K562 (cell line): ENCODE data around the gene MAP3K20. TPM values are rescaled to one million over a fixed set of nuclear protein-coding genes. Genes with fewer than 3 reads are reported as not detected.

Experiments
- ATAC-seq: fragments of 200-7000 bp; cut with Tn5 transposase; 3 replicates; pipeline ENCODE4 v1.9.1; 2020; ENCODE audit warnings: moderate library complexity
- BruUV-seq: library from RNA; stranded (reverse); fragments of 400-500 nt; replicated peaks from 2 replicates; lab custom pipeline; 2021; lab: Mats Ljungman, UMichigan
- CTCF ChIA-PET: fragments of 300-600 bp; formaldehyde crosslinking; extraction: SDS; loops from one replicate; lab custom pipeline; 2021; ENCODE audit warnings: low intra/inter-chr PET ratio; lab: Yijun Ruan, JAX
- POLR2A ChIA-PET: fragments of 300-600, 350-650 bp; sonication (Branson Sonifier 250); formaldehyde crosslinking; extraction: SDS; loops from one replicate; lab custom pipeline; 2021; ENCODE audit warnings: antibody characterized with exemption, inconsistent platforms; lab: Yijun Ruan, JAX
- DNase-seq, 4 experiments: peaks; one replicate each; pipeline versions ENCODE4 v3.0.0 to v3.0.0-alpha.2; 2011 to 2018; ENCODE audit warnings: low spot score in 3 of 4, mixed read lengths in 3 of 4; ENCODE audit errors: extremely low read depth in 1 of 4
- FAIRE-seq: peaks from 2 replicates; lab custom pipeline; 2011; peaks lifted over from hg19 to GRCh38; lab: Jason Lieb, UNC
- H2AFZ ChIP-seq: 2 replicates; pipeline ENCODE4 v1.6.0; 2011; ENCODE audit warnings: low read depth, low read length, control low read depth, inconsistent platforms
- H3K27ac ChIP-seq: fragments of 200-600 bp; 3 replicates; pipeline ENCODE4 v1.8.0; 2011; ENCODE audit warnings: low read depth, mild to moderate bottlenecking, control low read depth, inconsistent platforms, low read length, moderate library complexity, mixed read lengths; ENCODE audit errors: extremely low read depth
- H3K27me3 ChIP-seq, 2 experiments: fragments of 300-600 bp in 1 of 2; 2 replicates in 1 of 2; 3 replicates in 1 of 2; pipeline versions ENCODE4 v1.6.0 to v1.8.0; 2011; ENCODE audit warnings: inconsistent platforms in 2 of 2, low read length in 2 of 2, mild to moderate bottlenecking in 1 of 2, mixed read lengths in 1 of 2, moderate library complexity in 1 of 2; ENCODE audit not compliant: control insufficient read depth in 2 of 2, insufficient read depth in 2 of 2
- H3K36me3 ChIP-seq: fragments of 300-600 bp; 3 replicates; pipeline ENCODE4 v1.8.0; 2011; ENCODE audit warnings: mild to moderate bottlenecking, low read length, inconsistent platforms; ENCODE audit not compliant: control insufficient read depth, insufficient read depth
- H3K4me1 ChIP-seq, 2 experiments: fragments of 200-600 bp in 1 of 2; replicated peaks in 1 of 2; 2 replicates in 1 of 2; 3 replicates in 1 of 2; pipeline versions ENCODE4 v1.5.1 to v1.8.0; 2011; ENCODE audit warnings: inconsistent platforms in 2 of 2, low read length in 2 of 2, mild to moderate bottlenecking in 1 of 2, mixed read lengths in 1 of 2, moderate library complexity in 1 of 2; ENCODE audit not compliant: control insufficient read depth in 2 of 2, insufficient read depth in 2 of 2
- H3K4me2 ChIP-seq: 2 replicates; pipeline ENCODE4 v1.6.1; 2011; ENCODE audit warnings: low read length, control low read depth, inconsistent platforms, mixed read lengths; ENCODE audit not compliant: insufficient read depth
- H3K4me3 ChIP-seq: fragments of 200-600 bp; sonication (generic), shearing (Covaris generic); 2 replicates; pipeline ENCODE4 v1.5.1; 2016; ENCODE audit warnings: control low read depth, inconsistent platforms
- H3K79me2 ChIP-seq: fragments of 200-600 bp; 3 replicates; pipeline ENCODE4 v1.8.0; 2011; ENCODE audit warnings: low read length, inconsistent platforms; ENCODE audit not compliant: control insufficient read depth, insufficient read depth
- H3K9ac ChIP-seq, 2 experiments: 2 replicates each; pipeline versions ENCODE4 v1.6.0 to v1.6.1; 2011; ENCODE audit warnings: low read depth in 2 of 2, low read length in 2 of 2, control low read depth in 1 of 2, inconsistent platforms in 1 of 2, mild to moderate bottlenecking in 1 of 2, mixed read lengths in 1 of 2; ENCODE audit not compliant: insufficient read depth in 1 of 2
- H3K9me1 ChIP-seq: one replicate; pipeline ENCODE4 v1.6.0; 2011; ENCODE audit warnings: inconsistent platforms, mild to moderate bottlenecking, low read length, moderate library complexity; ENCODE audit not compliant: control insufficient read depth, insufficient read depth
- H3K9me3 ChIP-seq: replicated peaks from 2 replicates; pipeline ENCODE4 v1.5.1; 2011; ENCODE audit warnings: low read depth, low read length, inconsistent platforms; ENCODE audit not compliant: control insufficient read depth, insufficient read depth
- H4K20me1 ChIP-seq: replicated peaks from 2 replicates; pipeline ENCODE4 v1.6.1; 2011; ENCODE audit warnings: low read length, inconsistent platforms, mixed read lengths; ENCODE audit not compliant: control insufficient read depth, insufficient read depth
- ATF4 ChIP-seq: fragments of 450-650 bp; formaldehyde crosslinking; IDR thresholded peaks from 2 replicates; pipeline ENCODE4 v1.4.0; 2022; ENCODE audit warnings: mild to moderate bottlenecking, moderate library complexity
- BCL6 ChIP-seq: fragments of 250-450 bp; sonication (Bioruptor Pico); IDR thresholded peaks from 2 replicates; pipeline ENCODE4 v1.4.0; 2020
- ELF2 ChIP-seq: fragments of 250-450 bp; sonication (Bioruptor Pico); IDR thresholded peaks from 2 replicates; pipeline ENCODE4 v1.5.0; 2021; ENCODE audit warnings: mild to moderate bottlenecking
- GTF2F1 ChIP-seq: IDR thresholded peaks from 2 replicates; pipeline ENCODE4 v1.6.1; 2011; ENCODE audit warnings: low read depth, low read length, improper control_type of control experiment
- KDM4B ChIP-seq, 2 experiments: fragments of 450-650 bp in 1 of 2; sonication (generic) in 1 of 2; IDR thresholded peaks; 2 replicates each; pipeline ENCODE4 v1.6.1; 2016 to 2017; ENCODE audit warnings: borderline replicate concordance in 2 of 2, antibody characterized with exemption in 1 of 2, low read depth in 1 of 2, mild to moderate bottlenecking in 1 of 2
- MAFF ChIP-seq: IDR thresholded peaks from 2 replicates; pipeline ENCODE4 v1.6.1; 2012; ENCODE audit warnings: low read length, improper control_type of control experiment
- MAFK ChIP-seq: IDR thresholded peaks from 2 replicates; pipeline ENCODE4 v1.6.1; 2011; ENCODE audit warnings: low read length, improper control_type of control experiment
- RBFOX2 ChIP-seq: fragments of 200-400 bp; formaldehyde crosslinking; IDR thresholded peaks from 2 replicates; pipeline ENCODE4 v1.6.1; 2017; ENCODE audit warnings: low read depth, mild to moderate bottlenecking, low read length, moderate library complexity
- RBM14 ChIP-seq: fragments of 200-400 bp; formaldehyde crosslinking; IDR thresholded peaks from 2 replicates; pipeline ENCODE4 v1.6.1; 2018; ENCODE audit warnings: low read depth, mild to moderate bottlenecking, low read length, moderate library complexity, borderline replicate concordance; ENCODE audit not compliant: insufficient read depth
- SNIP1 ChIP-seq: fragments of 450-650 bp; IDR thresholded peaks from 2 replicates; pipeline ENCODE4 v1.7.1; 2017; ENCODE audit warnings: low read depth, mild to moderate bottlenecking
- SREBF1 ChIP-seq: fragments of 150-350 bp; IDR thresholded peaks from 2 replicates; pipeline ENCODE4 v1.6.1; 2014; ENCODE audit warnings: antibody characterized with exemption, low read depth, low read length, borderline replicate concordance
- SREBF2 ChIP-seq: sonication (generic); formaldehyde crosslinking; IDR thresholded peaks from 2 replicates; pipeline ENCODE4 v1.4.0; 2020; ENCODE audit warnings: mild to moderate bottlenecking, missing genetic modification reagents
- ZFPM2 ChIP-seq: fragments of 250-450 bp; sonication (Bioruptor Pico); IDR thresholded peaks from 2 replicates; pipeline ENCODE4 v1.5.1; 2022; ENCODE audit warnings: mild to moderate bottlenecking
- ZKSCAN8 ChIP-seq: fragments of 200-800 bp; sonication (Bioruptor generic); IDR thresholded peaks from 2 replicates; pipeline ENCODE4 v1.6.1; 2016; ENCODE audit warnings: missing genetic modification characterization, missing compliant biosample characterization
- ZNF146 ChIP-seq: IDR thresholded peaks from one replicate; pipeline ENCODE4 v1.6.1; 2018; ENCODE audit warnings: missing compliant biosample characterization; ENCODE audit not compliant: unreplicated experiment
- ZNF253 ChIP-seq: fragments of 250-450 bp; sonication (Bioruptor Pico); conservative IDR thresholded peaks from 2 replicates; pipeline ENCODE4 v1.6.1; 2021; ENCODE audit warnings: mild to moderate bottlenecking
- ZNF263 ChIP-seq: sonication (generic); formaldehyde crosslinking; IDR thresholded peaks from 2 replicates; pipeline ENCODE4 v1.8.0; 2022; ENCODE audit warnings: mild to moderate bottlenecking, missing genetic modification reagents, borderline replicate concordance
- ZNF507 ChIP-seq: conservative IDR thresholded peaks from 2 replicates; pipeline ENCODE4 v1.6.1; 2017; ENCODE audit warnings: missing genetic modification characterization, missing compliant biosample characterization
- ZNF586 ChIP-seq: fragments of 450-650 bp; formaldehyde crosslinking; conservative IDR thresholded peaks from 2 replicates; pipeline ENCODE4 v1.4.0; 2020; ENCODE audit warnings: mild to moderate bottlenecking, moderate library complexity
- WGBS: fragments of 100-300 bp; shearing (Covaris generic); methylation state at CpG from one replicate; pipeline ENCODE4 v1.1.6; 2016; ENCODE audit warnings: low coverage, mixed read lengths; ENCODE audit not compliant: insufficient coverage; ENCODE audit errors: missing lambda C conversion rate; 5-methylcytosine and 5-hydroxymethylcytosine counted together
- in situ Hi-C: fragments of 300-500 bp; cut with MboI; formaldehyde crosslinking; loops from 4 replicates; pipeline ENCODE4 v1.15.0; 2018; ENCODE audit warnings: inconsistent platforms, mixed read lengths
- intact Hi-C: fragments of 100-400 bp; cut with micrococcal nuclease; formaldehyde crosslinking; loops from 2 replicates; pipeline ENCODE4 v1.14.2; 2022
- polyA plus RNA-seq, 8 experiments: library from polyadenylated mRNA; depleted of rRNA in 4 of 8; stranded (reverse) in 5 of 8; unstranded in 3 of 8; fragments of >200 nt; fragmentation: Nextera tagmentation in 2 of 8; fragmentation: Illumina TruSeq in 1 of 8; extraction: Ambion mirVana in 2 of 8; extraction: Trizol in 1 of 8; gene quantifications; 2 replicates each; pipeline versions ENCODE4 v1.2.1 to v1.2.3, GENCODE V29; 2011 to 2014; ENCODE audit warnings: inconsistent platforms in 1 of 8, missing spikeins in 1 of 8
- total RNA-seq, 7 experiments: library from RNA; depleted of rRNA in 6 of 7; stranded (reverse); fragments of >200 nt in 6 of 7; fragmentation: Illumina TruSeq in 2 of 7; extraction: Trizol in 2 of 7; gene quantifications; 2 replicates each; pipeline versions ENCODE4 v1.2.1 to v1.2.3, GENCODE V29; 2011 to 2021; ENCODE audit warnings: low replicate concordance in 1 of 7

Gene MAP3K20
- total and polyA plus RNA-seq, 9 of the 15 experiments (the other 6 are each of a cell fraction or from before 2014, with no cell fraction given): 9.8 to 34.2 (median 27.3) TPM

GRCh38 chr2:173192071-173192470, 116.4 kb downstream of the MAP3K20 start:
- H2AFZ ChIP-seq: no peak overlapping the region
- ATAC-seq (no peak), FAIRE-seq (no peak), DNase-seq (no peak)
- H3K79me2 ChIP-seq: no peaks in the 10 kb centered on the region
- intact Hi-C loops (no loop called here), in situ Hi-C loops (no loop called here)
- H3K27ac ChIP-seq: no peak overlapping the region
- BruUV-seq: no TSS peak
- CTCF ChIA-PET: no interaction called here
- no peak overlapping the region for H3K4me2 ChIP-seq
- no peak overlapping the region for H3K4me3 ChIP-seq
- H3K27me3 ChIP-seq: no peaks in the 10 kb centered on the region
- no peak overlapping the region for H3K9ac ChIP-seq
- peaks cover 0 to 6% of the 10 kb centered on the region in 2 experiments; a peak in 3 of 5 replicates for H3K4me1 ChIP-seq
- 77% methylated on average over 4 of the region's 4 CpGs for WGBS
- no peak for TF ChIP-seq ZFPM2 (CRISPR knock-in tag)
- no peak for TF ChIP-seq ZNF146 (CRISPR knock-in tag)
- TF ChIP-seq ZNF586 (CRISPR knock-in tag): no peak
- TF ChIP-seq SREBF1: no peak
- TF ChIP-seq BCL6 (CRISPR knock-in tag): no peak
- no peak for TF ChIP-seq ZKSCAN8 (CRISPR knock-in tag)
- no peaks in the 10 kb centered on the region for H4K20me1 ChIP-seq
- H3K36me3 ChIP-seq: peaks cover 34% of the 10 kb centered on the region
- POLR2A ChIA-PET: no interaction called here
- no peaks in the 10 kb centered on the region for H3K9me3 ChIP-seq
- no peaks in the 10 kb centered on the region for H3K9me1 ChIP-seq

DNA sequence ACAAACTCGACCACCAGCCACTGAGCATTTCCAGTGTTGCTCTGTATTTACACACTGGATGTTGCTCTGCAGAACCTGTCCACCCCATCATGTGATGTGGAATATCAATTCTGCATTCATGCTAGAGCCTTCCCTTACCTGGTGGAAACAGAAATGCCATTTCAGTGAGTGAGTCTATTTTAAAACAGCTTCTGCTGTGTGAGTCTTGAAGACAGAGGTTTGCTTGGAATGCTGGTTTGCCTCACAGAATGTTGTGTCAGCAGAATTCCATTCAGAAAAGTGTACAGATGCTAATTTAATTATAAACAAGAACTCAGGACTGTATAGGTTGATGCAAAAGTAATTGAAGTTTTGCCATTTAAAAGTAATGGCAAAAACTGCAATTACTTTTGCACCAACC, 118.3 kb downstream of the MAP3K20 start:
- in situ Hi-C loops: no loop called here
- H3K4me1 ChIP-seq: no peaks in the 10 kb centered on the region
- FAIRE-seq (peak; percentile 19), DNase-seq (no peak), ATAC-seq (no peak)
- no peak overlapping the region for H3K4me3 ChIP-seq
- WGBS: 64% methylated on average over 1 of the region's 1 CpG
- CTCF ChIA-PET: no interaction called here
- no peaks in the 10 kb centered on the region for H3K9me3 ChIP-seq
- H4K20me1 ChIP-seq: no peaks in the 10 kb centered on the region
- POLR2A ChIA-PET: interaction anchor here (1.0 kb wide), 1 partner anchor 12 kb away, joined by 3 read pairs; no protein-coding TSS in a partner anchor
- peaks cover 44% of the 10 kb centered on the region for H3K36me3 ChIP-seq
- no peaks in the 10 kb centered on the region for H3K27me3 ChIP-seq
- no peaks in the 10 kb centered on the region for H3K9me1 ChIP-seq
- no peak overlapping the region for H3K9ac ChIP-seq
- intact Hi-C loops: no loop called here
- H2AFZ ChIP-seq: no peak overlapping the region
- BruUV-seq: no TSS peak
- H3K27ac ChIP-seq: no peak overlapping the region
- no peak overlapping the region for H3K4me2 ChIP-seq
- H3K79me2 ChIP-seq: no peaks in the 10 kb centered on the region
- no peak for TF ChIP-seq SREBF2 (CRISPR knock-in tag)
- no peak for TF ChIP-seq RBFOX2
- no peak for TF ChIP-seq ZNF507 (tag)
- TF ChIP-seq ZFPM2 (CRISPR knock-in tag): no peak
- no peak for TF ChIP-seq KDM4B (IDR thresholded peaks at IDR 0.05; ENCODE audit: borderline replicate concordance in 2 of 2, low read depth in 1 of 2)
- TF ChIP-seq SNIP1: no peak
- TF ChIP-seq ZNF263 (CRISPR knock-in tag): no peak
- TF ChIP-seq MAFK: peak; percentile 78
- TF ChIP-seq ZNF253 (CRISPR knock-in tag): no peak
- TF ChIP-seq ATF4 (CRISPR knock-in tag): no peak
- TF ChIP-seq GTF2F1: no peak
- TF ChIP-seq ELF2 (CRISPR knock-in tag): no peak
- TF ChIP-seq RBM14: no peak
- TF ChIP-seq MAFF: peak; percentile 77
